Upper lobe of left lung (tissue), 4 donors: Measurements from ENCODE around the gene C1QC.

Experiments used
- CTCF ChIP-seq, 6 experiments: fragments of 450-650 bp in 4 of 6; fragments of 200-600 bp in 2 of 6; sonication (generic) in 2 of 6; IDR thresholded peaks; one replicate each; pipeline ENCODE4 v1.5.1; 2016 to 2019; ENCODE audit warnings: antibody characterized with exemption in 6 of 6
- EP300 ChIP-seq, 4 donors: sonication (generic); formaldehyde crosslinking; IDR thresholded peaks; one replicate each; pipeline ENCODE4 v1.5.1; 2017; ENCODE audit warnings: antibody characterized with exemption in 4 of 4, control low read depth in 2 of 4
- POLR2A ChIP-seq, 4 donors: fragments of 450-650 bp; IDR thresholded peaks; one replicate each; pipeline ENCODE4 v1.5.1; 2016 to 2017; ENCODE audit warnings: antibody characterized with exemption in 4 of 4, mild to moderate bottlenecking in 2 of 4
- POLR2AphosphoS5 ChIP-seq, 2 donors: sonication (generic); formaldehyde crosslinking; IDR thresholded peaks; one replicate each; pipeline ENCODE4 v1.5.1; 2017; ENCODE audit warnings: antibody characterized with exemption in 2 of 2

GRCh38 chr1:22600071-22600816, 43.2 kb upstream of the C1QC start:
- TF ChIP-seq CTCF (IDR thresholded peaks at IDR 0.05) (no peak), POLR2A (IDR thresholded peaks at IDR 0.05) (no peak), POLR2AphosphoS5 (IDR thresholded peaks at IDR 0.05) (no peak), EP300 (IDR thresholded peaks at IDR 0.05) (no peak)
